NT2/D1 (cell line): ENCODE measurements around the gene ATP2A3.

Source experiments
- YY1 ChIP-seq: IDR thresholded peaks from 2 replicates; pipeline ENCODE4 v1.6.1; 2011; ENCODE audit not compliant: insufficient read length, insufficient read depth
- ZNF274 ChIP-seq: IDR thresholded peaks from 2 replicates; pipeline ENCODE4 v1.6.1; 2011; ENCODE audit warnings: mild to moderate bottlenecking, low read depth, low read length

DNA sequence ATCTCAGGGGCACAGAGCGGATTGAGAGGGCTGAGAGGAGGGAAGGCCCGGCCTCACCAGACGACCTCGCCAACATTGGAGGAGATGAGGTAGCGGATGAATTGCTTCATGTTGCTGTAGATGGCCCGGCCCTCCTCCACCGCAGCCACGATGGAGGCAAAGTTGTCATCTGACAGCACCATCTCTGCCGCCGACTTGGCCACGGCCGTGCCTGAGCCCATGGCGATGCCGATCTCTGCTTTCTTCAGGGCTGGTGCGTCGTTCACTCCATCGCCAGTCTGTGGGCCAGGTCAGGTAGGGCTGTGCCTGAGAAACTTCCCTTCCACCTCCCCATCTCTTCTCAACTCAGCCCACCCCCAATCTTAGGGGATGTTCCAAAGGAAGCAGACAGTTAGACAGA is 26.9 kb downstream of the ATP2A3 start:
- TF ChIP-seq ZNF274 = no peak
- no peak for TF ChIP-seq YY1
